Measurements from ENCODE around the gene FNBP1.
"Not testable (repeated sequence)": the region's sequence is repeated elsewhere in the genome, so short reads cannot be mapped to it uniquely, and the experiment has no call there.

FNBP1 gene

DNA sequence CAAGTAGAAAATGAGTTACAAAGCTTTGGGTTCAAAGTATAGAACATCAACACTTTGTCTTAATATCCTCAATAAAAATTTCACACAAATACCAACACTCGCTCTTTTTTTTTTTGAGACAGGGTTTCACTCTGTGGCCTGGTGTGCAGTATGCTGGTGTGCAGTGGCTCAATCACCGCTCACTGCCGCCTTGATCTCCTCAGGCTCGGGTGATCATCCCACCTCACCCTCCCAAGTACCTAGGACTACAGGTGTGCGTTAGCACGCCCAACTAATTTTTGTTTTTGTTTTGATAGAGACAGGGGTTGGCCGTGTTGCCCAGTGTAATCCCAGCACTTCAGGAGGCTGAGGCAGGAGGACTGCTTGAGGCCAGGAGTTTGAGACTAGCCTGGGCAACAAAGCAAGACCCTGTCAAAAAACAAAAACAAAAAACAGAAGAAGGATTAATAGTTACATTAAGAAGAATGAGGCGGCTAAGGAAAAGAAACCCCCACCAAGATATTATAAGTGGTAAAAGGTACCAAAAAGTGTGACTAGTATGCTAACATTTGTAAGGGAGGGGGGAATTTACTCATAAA is 20.3 kb downstream of the FNBP1 start:
- no peak for DNase-seq (ENCODE audit: low read depth in 2 of 2)

DNA sequence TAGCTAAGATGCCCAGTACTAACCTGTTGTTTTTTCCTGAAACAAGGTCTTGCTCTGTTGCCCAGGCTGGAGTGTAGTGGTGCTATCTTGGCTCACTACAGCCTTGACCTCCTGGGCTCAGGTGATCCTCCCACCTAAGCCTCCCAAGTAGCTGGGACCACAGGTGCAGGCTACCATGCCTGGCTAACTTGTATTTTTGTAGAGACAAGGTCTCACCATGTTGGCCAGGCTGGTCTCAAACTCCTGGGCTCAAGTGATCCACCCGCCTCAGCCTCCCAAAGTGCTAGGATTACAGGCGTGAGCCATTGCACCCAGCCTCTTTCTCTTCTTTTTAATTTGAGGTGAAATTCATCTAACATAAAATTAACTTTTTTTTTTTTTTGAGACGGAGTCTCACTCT is 21.1 kb downstream of the FNBP1 start:
- DNase-seq (ENCODE audit: low read depth in 2 of 2) = not testable (repeated sequence)

DNA sequence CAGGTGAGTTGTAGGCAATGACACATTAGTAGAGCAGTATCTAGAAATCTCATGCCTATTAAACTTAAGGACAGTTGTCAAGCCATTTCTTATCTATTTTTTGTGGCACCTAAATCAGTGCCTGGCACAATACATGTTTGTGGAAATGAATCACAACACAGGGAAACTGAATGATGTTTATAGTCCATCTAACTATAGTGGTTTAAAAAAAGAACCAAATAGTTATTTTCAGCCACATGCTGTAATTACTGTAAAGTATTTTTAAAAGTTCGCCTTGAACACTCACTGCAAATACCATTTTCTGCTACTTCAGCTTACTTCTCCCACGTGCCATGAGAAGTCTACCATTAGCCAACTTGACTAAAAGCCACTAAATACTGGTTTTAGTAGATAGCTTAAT is 21.9 kb downstream of the FNBP1 start:
- no peak for DNase-seq (ENCODE audit: low read depth in 2 of 2)

- DNase-seq (ENCODE audit: low read depth in 2 of 2) = no peak
Observed at GRCh38 chr9:130020618-130021017, 22.4 kb downstream of the FNBP1 start.

DNA sequence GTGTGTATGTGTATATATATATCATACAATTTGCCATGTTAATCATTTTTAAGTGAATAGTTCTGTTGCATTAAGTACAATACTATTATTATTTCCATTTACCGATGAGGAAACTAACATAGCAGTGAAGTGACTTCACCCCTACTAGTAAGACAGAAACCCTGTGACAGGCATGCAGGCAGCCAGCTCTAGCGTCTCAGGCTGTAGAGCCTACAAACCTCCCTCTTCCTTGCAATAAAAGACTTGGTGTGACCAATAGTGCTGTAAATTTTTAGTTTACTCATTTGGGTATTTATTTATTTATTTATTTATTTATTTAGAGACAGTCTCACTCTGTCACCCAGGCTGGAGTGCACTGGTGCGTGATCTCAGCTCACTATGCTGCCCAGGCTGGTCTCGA is 24.7 kb downstream of the FNBP1 start:
- DNase-seq (ENCODE audit: low read depth in 2 of 2) = no peak

DNA sequence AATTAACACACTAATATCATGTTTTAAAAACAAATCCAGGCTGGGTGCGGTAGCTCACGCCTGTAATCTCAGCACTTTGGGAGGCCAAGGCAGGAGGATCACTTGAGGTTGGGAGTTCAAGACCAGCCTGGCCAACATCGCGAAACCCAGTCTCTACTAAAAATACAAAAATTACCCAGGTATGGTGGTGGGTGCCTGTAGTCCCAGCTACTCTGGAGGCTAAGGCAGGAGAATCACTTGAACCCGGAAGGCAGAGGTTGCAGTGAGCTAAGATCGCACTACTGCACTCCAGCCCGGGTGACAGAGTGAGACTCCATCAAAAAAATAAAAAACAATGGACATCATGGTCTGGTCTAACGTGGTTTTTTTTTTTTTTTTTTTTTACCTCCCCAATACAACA is 25.5 kb downstream of the FNBP1 start:
- not testable (repeated sequence) for DNase-seq (ENCODE audit: low read depth in 2 of 2)

DNA sequence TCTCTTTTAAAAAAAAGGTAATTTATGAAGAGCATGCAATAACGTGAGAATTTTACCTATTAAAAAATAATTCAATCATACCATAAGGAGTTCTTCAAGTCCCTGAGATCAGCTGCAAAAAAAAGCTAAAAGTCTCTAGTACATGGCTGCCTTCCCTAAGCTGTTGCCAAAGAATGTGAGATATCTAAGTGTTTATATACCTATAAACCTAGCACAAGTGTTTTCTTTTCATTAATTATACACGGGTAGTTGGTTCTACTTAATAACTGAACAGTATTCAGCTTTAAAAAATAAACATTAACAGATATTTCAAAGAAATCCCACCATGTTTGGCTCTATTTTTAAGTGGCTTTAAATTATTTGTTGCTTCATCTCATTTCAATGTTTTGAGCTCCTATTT is 25.9 kb downstream of the FNBP1 start:
- DNase-seq (ENCODE audit: low read depth in 2 of 2) = no peak

DNA sequence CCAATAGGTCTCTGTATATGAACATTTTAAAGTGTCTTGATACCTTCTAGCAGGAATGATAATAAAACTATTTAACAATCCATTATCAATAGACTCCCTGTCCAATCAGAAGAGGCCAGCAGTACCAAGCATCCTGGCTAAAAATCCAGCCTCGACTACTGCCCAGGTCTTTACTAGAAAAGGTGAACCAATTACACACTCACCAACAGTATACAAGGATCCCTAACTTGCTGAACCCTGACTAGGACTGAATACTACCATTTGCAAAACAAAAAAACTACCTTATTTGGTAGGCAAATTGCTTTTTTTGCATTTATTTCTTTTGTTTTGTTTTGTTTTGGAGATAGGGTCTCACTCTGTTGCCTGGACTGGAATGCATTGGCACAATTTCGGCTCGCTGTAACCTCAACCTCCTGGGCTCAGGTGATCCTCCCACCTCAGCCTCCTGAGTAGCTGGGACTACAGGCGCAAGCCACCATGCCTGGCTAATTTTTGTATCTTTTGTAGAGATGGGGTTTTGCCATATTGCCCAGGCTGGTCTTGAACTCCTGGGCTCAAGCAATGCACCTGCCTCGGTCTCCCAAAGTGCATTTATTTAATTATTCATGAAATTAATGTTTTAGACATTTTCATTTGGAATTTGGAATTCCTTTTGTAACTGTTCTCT is 27.5 kb downstream of the FNBP1 start:
- DNase-seq (ENCODE audit: low read depth in 2 of 2) = no peak

- DNase-seq (ENCODE audit: low read depth in 2 of 2) = no peak
Observed at GRCh38 chr9:130013326-130013725, 29.7 kb downstream of the FNBP1 start.

DNA sequence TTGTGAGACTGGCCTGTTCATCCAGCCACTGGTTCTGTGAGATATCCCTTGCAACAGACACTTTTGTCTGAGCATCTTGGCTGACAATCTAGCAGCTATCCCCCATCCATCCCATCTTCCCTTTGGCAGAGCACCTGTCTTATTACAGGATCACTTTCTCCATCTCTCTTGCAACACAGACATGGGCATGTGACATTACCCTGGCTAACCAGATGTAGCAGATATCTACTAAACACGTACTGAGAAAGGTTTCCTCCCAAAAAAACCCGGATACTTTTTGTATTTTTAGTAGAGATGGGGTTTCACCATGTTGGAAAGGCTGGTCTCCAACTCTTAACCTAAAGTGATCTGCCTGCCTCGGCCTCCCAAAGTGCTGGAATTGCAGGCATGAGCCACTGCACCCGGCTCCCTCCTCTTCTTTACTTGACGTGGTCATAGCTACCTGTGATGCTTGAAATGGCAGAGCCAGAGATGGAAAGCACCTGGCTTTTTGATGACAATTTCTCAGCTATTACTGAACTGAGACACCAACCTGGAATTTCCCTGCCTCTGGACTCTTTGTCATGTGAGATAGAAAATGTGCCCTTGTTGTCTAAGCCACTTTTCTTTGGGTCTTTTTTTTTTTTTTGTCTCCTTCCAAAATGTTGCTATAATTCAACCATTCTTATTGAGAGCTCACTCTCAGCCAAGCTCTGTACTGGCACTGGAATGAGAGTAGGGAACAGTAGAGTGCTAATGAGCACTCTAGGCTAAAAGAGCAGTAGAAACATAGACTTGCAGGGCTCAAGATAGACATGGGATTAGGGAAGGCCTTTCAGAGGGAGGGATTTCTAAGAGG is 32.6 kb downstream of the FNBP1 start:
- no peak for DNase-seq (ENCODE audit: low read depth in 2 of 2)

DNA sequence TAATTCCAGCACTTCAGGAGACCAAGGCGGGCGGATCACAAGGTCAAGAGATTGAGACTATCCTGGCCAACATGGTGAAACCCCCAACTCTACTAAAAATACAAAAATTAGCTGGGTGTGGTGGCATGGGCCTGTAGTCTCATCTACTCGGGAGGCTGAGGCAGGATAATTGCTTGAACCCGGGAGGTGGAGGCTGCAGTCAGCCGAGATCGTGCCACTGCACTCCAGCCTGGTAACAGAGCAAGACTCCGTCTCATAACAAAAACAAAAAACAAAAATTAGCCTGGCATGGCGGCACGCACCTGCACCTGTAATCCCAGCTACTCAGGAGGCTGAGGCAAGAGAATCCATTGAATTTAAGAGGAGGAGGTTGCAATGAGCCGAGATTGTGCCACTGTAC is 33.4 kb downstream of the FNBP1 start:
- DNase-seq (ENCODE audit: low read depth in 2 of 2) = not testable (repeated sequence)

DNA sequence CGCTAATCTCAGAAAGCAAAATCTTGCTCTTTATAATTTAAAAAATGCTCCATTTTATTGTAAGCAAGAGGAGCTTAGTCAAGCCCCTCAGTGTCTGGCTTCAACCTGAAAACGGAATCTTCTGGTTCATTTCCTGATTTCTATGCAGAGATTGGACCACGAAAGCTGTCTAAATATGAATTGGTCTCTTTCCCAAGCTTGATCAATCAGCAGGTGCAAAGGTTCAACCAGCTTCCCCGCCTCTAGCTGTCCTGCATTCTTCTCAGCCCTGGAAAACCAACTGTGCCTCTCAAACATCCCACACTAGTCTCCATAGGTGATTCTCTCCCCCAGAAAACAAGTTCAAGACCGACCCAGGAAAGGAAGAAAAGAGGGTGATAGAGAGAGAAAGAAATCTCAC is 34.5 kb downstream of the FNBP1 start:
- DNase-seq (ENCODE audit: low read depth in 2 of 2) = no peak

GRCh38 chr9:130006952-130007351 is 36.0 kb downstream of the FNBP1 start:
- DNase-seq (ENCODE audit: low read depth in 2 of 2) = not testable (repeated sequence)

DNA sequence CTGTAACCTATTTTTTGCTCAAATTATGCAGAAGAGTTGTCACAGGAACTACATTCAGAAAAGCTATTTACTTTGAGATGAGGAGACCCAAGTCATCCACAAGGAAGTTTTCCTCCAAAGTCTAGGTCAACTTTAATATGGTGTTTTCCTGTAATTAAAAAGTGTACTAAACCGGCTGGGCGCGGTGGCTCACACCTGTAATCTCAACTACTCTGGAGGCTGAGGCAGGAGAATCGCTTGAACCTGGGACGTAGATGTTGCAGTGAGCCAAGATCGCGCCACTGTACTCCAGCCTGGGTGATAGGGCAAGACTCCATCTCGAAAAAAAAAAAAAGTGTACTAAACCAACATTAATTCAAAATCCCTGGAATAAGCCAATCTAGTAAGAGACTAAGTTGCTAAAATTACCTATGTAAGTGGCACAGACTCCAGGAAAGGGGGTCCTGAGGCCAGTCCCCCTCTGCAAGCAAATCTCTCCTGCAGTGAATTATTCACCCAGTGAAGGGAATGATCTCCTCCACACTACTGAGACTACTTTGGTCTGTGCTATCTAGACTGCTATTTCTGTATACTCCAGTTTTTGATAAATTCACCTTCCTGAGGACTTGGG is 38.9 kb downstream of the FNBP1 start:
- no peak for DNase-seq (ENCODE audit: low read depth in 2 of 2)

DNA sequence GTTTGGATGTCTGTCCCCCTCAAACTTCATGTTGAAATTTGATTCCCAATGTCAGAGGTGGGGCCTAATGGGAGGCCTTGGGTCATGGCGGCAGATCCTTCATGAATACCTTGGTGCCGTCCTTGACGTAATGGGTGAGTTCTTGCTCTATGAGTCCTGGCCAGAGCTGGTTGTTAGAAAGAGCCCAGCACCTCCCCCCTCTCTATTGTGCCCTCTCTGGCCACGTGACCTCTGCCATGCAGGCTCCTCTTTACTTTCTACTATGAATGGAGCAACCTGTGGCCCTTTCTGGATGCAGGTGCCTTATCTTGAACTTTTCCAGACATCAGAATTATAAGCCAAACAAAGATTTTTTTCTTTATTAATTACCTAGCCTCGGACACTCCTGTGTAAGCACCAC is 40.7 kb downstream of the FNBP1 start:
- DNase-seq (ENCODE audit: low read depth in 2 of 2) = no peak

DNA sequence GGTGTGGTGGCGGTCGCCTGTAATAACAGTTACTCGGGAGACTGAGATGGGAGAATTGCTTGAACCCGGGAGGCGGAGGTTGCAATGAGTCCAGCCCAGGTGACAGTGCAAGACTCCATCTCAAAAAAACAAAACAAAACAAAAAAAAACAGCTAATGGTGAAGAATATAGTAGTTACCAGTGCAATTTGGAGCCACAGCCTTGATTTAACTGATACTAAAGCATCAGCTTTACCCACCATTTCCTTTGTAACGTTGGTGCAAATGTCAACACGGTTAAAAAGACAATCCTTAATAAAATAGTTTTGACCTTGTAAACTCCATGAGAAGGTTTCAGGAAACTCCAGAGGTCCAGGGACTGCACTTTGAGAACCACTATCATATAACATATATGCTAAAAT is 41.8 kb downstream of the FNBP1 start:
- no peak for DNase-seq (ENCODE audit: low read depth in 2 of 2)

DNA sequence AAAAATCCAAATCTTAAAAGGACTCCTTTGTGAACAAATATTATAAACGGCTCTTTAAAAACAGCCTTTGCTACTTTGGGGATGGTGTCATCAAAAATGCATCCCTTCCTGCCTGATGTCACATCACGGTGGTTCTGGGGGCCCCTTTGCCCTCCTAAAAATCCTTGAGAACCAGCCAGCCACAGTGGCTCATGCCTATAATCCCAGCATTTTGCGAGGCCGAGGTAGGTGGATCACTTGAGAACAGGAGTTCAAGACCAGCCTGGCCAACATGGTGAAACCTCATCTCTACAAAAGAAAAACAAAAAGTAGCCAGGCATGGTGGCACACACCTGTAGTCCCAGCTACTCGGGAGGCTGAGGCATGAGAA is 43.9 kb downstream of the FNBP1 start:
- DNase-seq (ENCODE audit: low read depth in 2 of 2) = no peak

DNA sequence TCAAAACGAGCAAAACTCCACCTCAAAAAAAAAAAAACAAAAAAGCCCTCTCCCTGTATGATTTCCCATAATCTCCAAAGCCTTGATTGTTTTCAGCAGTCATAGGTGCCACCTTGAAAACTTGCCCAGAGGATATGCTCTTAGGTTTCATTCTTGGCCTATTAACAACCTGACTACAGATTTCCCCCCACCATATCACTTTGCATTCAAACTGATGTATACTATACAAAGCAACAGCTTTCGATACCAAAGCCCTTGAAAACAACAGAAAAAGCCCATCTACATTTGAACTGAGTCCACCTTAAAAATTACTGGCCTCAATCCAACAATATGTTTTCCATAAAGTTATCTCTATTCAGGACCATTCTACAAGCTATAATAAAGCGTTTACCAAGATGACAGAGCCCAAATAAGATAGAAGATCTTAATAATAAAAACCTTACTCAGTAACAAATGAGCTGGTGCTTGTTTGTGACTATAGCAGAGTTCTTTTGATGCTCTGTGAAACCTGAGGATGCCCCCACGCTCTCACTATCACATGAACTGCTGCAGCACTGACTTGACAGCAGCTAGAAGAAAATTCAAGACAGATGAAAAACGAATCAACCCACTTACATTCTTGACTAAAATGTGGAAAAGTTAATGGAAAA is 44.4 kb downstream of the FNBP1 start:
- DNase-seq (ENCODE audit: low read depth in 2 of 2) = no peak

DNA sequence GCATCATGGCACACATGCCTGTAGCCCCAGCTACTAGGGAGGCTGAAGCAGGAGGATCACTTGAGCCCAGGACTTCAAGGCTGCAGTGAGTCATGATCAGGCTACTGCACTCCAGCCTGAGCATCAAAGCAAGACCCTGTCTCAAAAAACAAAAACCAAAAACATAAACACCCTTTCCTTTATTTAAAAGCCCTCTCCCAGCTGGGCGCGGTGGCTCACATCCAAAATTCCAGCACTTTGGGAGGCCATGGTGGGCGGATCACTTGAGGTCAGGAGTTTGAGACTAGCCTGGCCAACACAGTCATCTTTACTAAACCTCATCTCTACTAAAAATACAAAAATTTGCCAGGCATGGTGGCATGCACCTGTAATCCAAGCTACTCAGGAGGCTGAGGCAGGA is 45.3 kb downstream of the FNBP1 start:
- not testable (repeated sequence) for DNase-seq (ENCODE audit: low read depth in 2 of 2)

- DNase-seq (ENCODE audit: low read depth in 2 of 2) = no peak
Observed at GRCh38 chr9:129996161-129996830, 46.7 kb downstream of the FNBP1 start.

DNA sequence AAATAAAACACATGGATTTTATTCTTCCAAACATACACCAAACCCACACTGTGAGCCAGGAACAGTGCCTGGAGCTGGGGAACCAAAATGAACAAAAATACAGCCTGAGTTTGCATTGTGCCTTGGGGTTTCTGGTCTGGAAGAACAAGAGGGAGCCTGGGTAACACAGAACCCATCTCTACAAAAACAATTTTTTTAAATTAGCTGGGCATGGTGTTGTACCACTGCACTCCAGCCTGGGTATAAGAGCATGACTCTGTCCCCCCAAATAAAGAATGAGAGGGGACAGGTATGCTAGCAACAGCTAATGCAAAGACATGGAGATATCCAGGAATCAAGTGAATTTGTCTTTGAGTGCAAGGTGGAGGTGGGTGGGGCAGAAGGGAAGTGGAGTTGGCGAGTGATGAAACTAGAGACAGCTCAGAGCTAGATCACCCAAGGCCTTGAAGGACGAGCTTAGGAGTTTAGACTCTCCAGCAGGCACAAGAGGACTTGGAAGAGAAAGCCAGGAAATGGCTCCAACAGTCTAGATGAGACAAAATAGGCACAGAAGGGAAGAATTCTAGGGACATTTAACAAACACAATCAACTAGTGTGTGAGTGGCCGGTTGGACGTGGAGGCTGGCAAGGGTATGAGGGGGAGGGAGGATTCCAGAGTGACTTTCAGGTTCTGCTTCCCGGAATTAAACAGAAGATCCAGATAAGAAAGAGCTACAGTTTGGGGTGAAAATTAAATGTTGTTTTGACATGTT is 47.4 kb downstream of the FNBP1 start:
- DNase-seq (ENCODE audit: low read depth in 2 of 2) = no peak

All from fibroblast of skin of left quadriceps (primary cell).